Psoas muscle (tissue), 8 donors: ENCODE results near the gene TYR. TPM values are rescaled to one million over a fixed set of nuclear protein-coding genes. Genes with fewer than 3 reads are reported as not detected.
"Not testable (repeated sequence)": the region's sequence is repeated elsewhere in the genome, so short reads cannot be mapped to it uniquely, and the experiment has no call there.

ENCODE experiments used
- ATAC-seq, 4 donors: fragments of 200-7000 bp; cut with Tn5 transposase; one replicate each; pipeline ENCODE4 v1.9.1; 2020; ENCODE audit warnings: moderate library complexity in 3 of 4, mild to moderate bottlenecking in 2 of 4
- DNase-seq, 2 donors: peaks; one replicate each; pipeline ENCODE4 v3.0.0-alpha.2; 2020
- H3K27ac ChIP-seq: fragments of 200-600 bp; one replicate; pipeline ENCODE4 v1.8.0; 2022
- H3K27me3 ChIP-seq, 3 donors: fragments of 200-600 bp in 1 of 3; one replicate each; pipeline versions ENCODE4 v1.6.1 to v1.8.0; 2013 to 2022; ENCODE audit warnings: low read length in 2 of 3, mild to moderate bottlenecking in 2 of 3, moderate library complexity in 1 of 3; ENCODE audit not compliant: insufficient read depth in 3 of 3
- H3K36me3 ChIP-seq, 2 donors: fragments of 200-600 bp in 1 of 2; one replicate each; pipeline versions ENCODE4 v1.6.1 to v1.8.0; 2013 to 2022; ENCODE audit warnings: low read depth in 1 of 2, mild to moderate bottlenecking in 1 of 2, moderate library complexity in 1 of 2; ENCODE audit not compliant: insufficient read depth in 1 of 2
- H3K4me1 ChIP-seq: fragments of 200-600 bp; one replicate; pipeline ENCODE4 v1.8.0; 2022
- H3K4me3 ChIP-seq: fragments of 200-600 bp; one replicate; pipeline ENCODE4 v1.8.0; 2022; ENCODE audit warnings: mild to moderate bottlenecking
- H3K9me3 ChIP-seq: fragments of 200-600 bp; one replicate; pipeline ENCODE4 v1.8.0; 2022
- CTCF ChIP-seq: fragments of 200-600 bp; IDR thresholded peaks from one replicate; pipeline ENCODE4 v1.8.0; 2022; ENCODE audit warnings: antibody characterized with exemption
- WGBS, 3 donors: extraction: QIAGEN DNeasy Blood & Tissue Kit; methylation state at CpG; one replicate each; pipeline versions ENCODE4 v1.1.6 to v1.1.7; 2013; 5-methylcytosine and 5-hydroxymethylcytosine counted together
- intact Hi-C, 2 donors: fragments of 100-400 bp; cut with DNase I; formaldehyde crosslinking; loops; one replicate each; pipeline versions ENCODE4 v1.11.0 to v1.14.2; 2022
- polyA plus RNA-seq, 3 donors: library from polyadenylated mRNA; stranded (reverse); fragments of 200-250 nt; gene quantifications; one replicate each; pipeline ENCODE4 v1.2.3, GENCODE V29; 2013
- total RNA-seq, 4 donors: library from RNA; stranded (reverse); fragmentation: NEBNext Ultra II Directional in 2 of 4; extraction: Animal tissue kit (Norgen Biotek cat#: 25700) in 2 of 4; gene quantifications; one replicate each; pipeline versions ENCODE4 v1.2.1 to v1.2.4, GENCODE V29; 2021 to 2023
- donor health status: healthy with polysubstance abuse.
- donor health status: DM: no; HTN: no; CAD: no; lungs with moderate emphysema.
- donor health status: Bipolar disorder and iron deficiency.
- donor health status: healthy.
- donor health status: DM: yes; HTN: yes; CAD: no.
- donor health status: DM: no; HTN: no; CAD: no.
- donor health status: DM: no; HTN: no; CAD: no.
- donor health status: DM: yes; HTN: yes; CAD: no.

TYR gene
- total and polyA plus RNA-seq, 7 donors, result not detected

GRCh38 chr11:89205378-89205777 is 27.7 kb downstream of the TYR start:
- no peaks in the 10 kb centered on the region for H3K9me3 ChIP-seq
- DNase-seq, result no peak
- no peaks in the 10 kb centered on the region for H3K36me3 ChIP-seq
- H3K4me1 ChIP-seq, result no peaks in the 10 kb centered on the region
- TF ChIP-seq CTCF, result no peak
- no peaks in the 10 kb centered on the region for H3K27me3 ChIP-seq
- no peak overlapping the region for H3K4me3 ChIP-seq
- H3K27ac ChIP-seq, result no peak overlapping the region
- intact Hi-C loops, result no loop called here
- no peak for ATAC-seq

- Histone ChIP-seq H3K4me3 (no peak overlapping the region), H3K36me3 (no peaks in the 10 kb centered on the region), H3K27me3 (no peaks in the 10 kb centered on the region), H3K4me1 (no peaks in the 10 kb centered on the region), H3K9me3 (no peaks in the 10 kb centered on the region), H3K27ac (no peak overlapping the region)
- DNase-seq (no peak), ATAC-seq (no peak)
- intact Hi-C loops, result no loop called here
- 73 to 76% (median 76%) methylated on average over 8 of the region's 8 CpGs for WGBS, 3 donors
- no peak for TF ChIP-seq CTCF
Observed at GRCh38 chr11:89220684-89221339, 43.1 kb downstream of the TYR start.

- intact Hi-C loops, result no loop called here
- DNase-seq (no peak), ATAC-seq (no peak)
- TF ChIP-seq CTCF, result no peak
- H3K4me3 ChIP-seq, result no peak overlapping the region
- WGBS, 3 donors, result 59 to 71% (median 65%) methylated on average over 1 of the region's 1 CpG
- no peaks in the 10 kb centered on the region for H3K27me3 ChIP-seq
- H3K36me3 ChIP-seq, result no peaks in the 10 kb centered on the region
- no peaks in the 10 kb centered on the region for H3K4me1 ChIP-seq
- H3K27ac ChIP-seq, result no peak overlapping the region
- no peaks in the 10 kb centered on the region for H3K9me3 ChIP-seq
Observed at GRCh38 chr11:89235083-89235482, 57.4 kb downstream of the TYR start.

- ATAC-seq (no peak), DNase-seq (no peak)
- Histone ChIP-seq H3K4me3 (no peak overlapping the region), H3K27me3 (no peaks in the 10 kb centered on the region), H3K9me3 (no peaks in the 10 kb centered on the region), H3K36me3 (no peaks in the 10 kb centered on the region), H3K27ac (no peak overlapping the region), H3K4me1 (no peaks in the 10 kb centered on the region)
- 67 to 73% (median 67%) methylated on average over 5 of the region's 5 CpGs for WGBS, 3 donors
- TF ChIP-seq CTCF, result no peak
- intact Hi-C loops, result no loop called here
Observed at GRCh38 chr11:89235976-89236375, 58.3 kb downstream of the TYR start.

GRCh38 chr11:89247007-89247406 is 69.3 kb downstream of the TYR start:
- not testable (repeated sequence) for H3K4me3 ChIP-seq

More at GRCh38 chr11:89247007-89247406, 69.3 kb downstream of the TYR start:
- H3K9me3 ChIP-seq, H3K27ac ChIP-seq, intact Hi-C loops, H3K36me3 ChIP-seq, ATAC-seq, H3K4me1 ChIP-seq, H3K27me3 ChIP-seq, DNase-seq: not testable (repeated sequence)
- WGBS, 3 donors, result 68 to 80% (median 77%) methylated on average over 4 of the region's 4 CpGs
